GM12878 (cell line): ENCODE results near the gene ANGPTL2. TPM values are rescaled to one million over a fixed set of nuclear protein-coding genes. Genes with fewer than 3 reads are reported as not detected.

Experiments
- ATF2 ChIP-seq: IDR thresholded peaks from 2 replicates; pipeline ENCODE4 v1.6.1; 2012; ENCODE audit warnings: low read length, inconsistent platforms
- ATF7 ChIP-seq: fragments of 450-650 bp; IDR thresholded peaks from 2 replicates; pipeline ENCODE4 v1.6.1; 2016; ENCODE audit warnings: low read depth, mild to moderate bottlenecking
- CBFB ChIP-seq: IDR thresholded peaks from 2 replicates; pipeline ENCODE4 v1.6.1; 2016; ENCODE audit warnings: antibody characterized with exemption, low read depth
- CEBPB ChIP-seq, 2 experiments: fragments of 150-350 bp in 1 of 2; IDR thresholded peaks; 2 replicates each; pipeline ENCODE4 v1.6.1; 2012 to 2014; ENCODE audit warnings: low read depth in 2 of 2, low read length in 2 of 2, borderline replicate concordance in 1 of 2, inconsistent platforms in 1 of 2
- CHD4 ChIP-seq: fragments of 200-600 bp; sonication (generic); IDR thresholded peaks from 2 replicates; pipeline ENCODE4 v1.6.1; 2016; ENCODE audit warnings: mild to moderate bottlenecking
- CREM ChIP-seq: IDR thresholded peaks from 2 replicates; pipeline ENCODE4 v1.6.1; 2014; ENCODE audit warnings: antibody characterized with exemption, low read depth
- GABPA ChIP-seq: IDR thresholded peaks from 2 replicates; pipeline ENCODE4 v1.6.1; 2014; ENCODE audit warnings: antibody characterized with exemption, low read depth, mild to moderate bottlenecking, inconsistent platforms
- HDAC2 ChIP-seq: fragments of 200-600 bp; sonication (generic); IDR thresholded peaks from 2 replicates; pipeline ENCODE4 v1.6.1; 2017
- JUNB ChIP-seq: IDR thresholded peaks from 2 replicates; pipeline ENCODE4 v1.6.1; 2016; ENCODE audit warnings: antibody characterized with exemption, mild to moderate bottlenecking
- NBN ChIP-seq: fragments of 450-650 bp; IDR thresholded peaks from 2 replicates; pipeline ENCODE4 v1.6.1; 2016
- PAX8 ChIP-seq: fragments of 450-650 bp; IDR thresholded peaks from 2 replicates; pipeline ENCODE4 v1.6.1; 2017; ENCODE audit warnings: mild to moderate bottlenecking, moderate library complexity
- RAD21 ChIP-seq: IDR thresholded peaks from 2 replicates; pipeline ENCODE4 v1.6.1; 2011; ENCODE audit warnings: mild to moderate bottlenecking, low read depth, low read length, moderate library complexity; ENCODE audit not compliant: insufficient read depth
- SIX5 ChIP-seq: IDR thresholded peaks from 2 replicates; pipeline ENCODE4 v1.6.1; 2011; ENCODE audit warnings: mild to moderate bottlenecking, low read depth, low read length, moderate library complexity; ENCODE audit not compliant: severe bottlenecking
- SMAD5 ChIP-seq: IDR thresholded peaks from 2 replicates; pipeline ENCODE4 v1.6.1; 2016; ENCODE audit warnings: antibody characterized with exemption, low read depth
- STAT3 ChIP-seq: IDR thresholded peaks from 2 replicates; pipeline ENCODE4 v1.6.1; 2011; ENCODE audit warnings: low read depth, low read length, improper control_type of control experiment
- TAF1 ChIP-seq: IDR thresholded peaks from 2 replicates; pipeline ENCODE4 v1.6.1; 2011; ENCODE audit warnings: mild to moderate bottlenecking, low read depth, low read length, borderline replicate concordance
- TCF3 ChIP-seq: IDR thresholded peaks from 2 replicates; pipeline ENCODE4 v1.6.1; 2012; ENCODE audit warnings: low read depth, mild to moderate bottlenecking, low read length, borderline replicate concordance; ENCODE audit not compliant: insufficient read depth
- WRNIP1 ChIP-seq: IDR thresholded peaks from 2 replicates; pipeline ENCODE4 v1.6.1; 2011; ENCODE audit warnings: low read depth, low read length, improper control_type of control experiment, borderline replicate concordance
- ZNF592 ChIP-seq: fragments of 450-650 bp; IDR thresholded peaks from 2 replicates; pipeline ENCODE4 v1.6.1; 2017; ENCODE audit warnings: mild to moderate bottlenecking, moderate library complexity
- ZNF687 ChIP-seq: fragments of 450-650 bp; IDR thresholded peaks from 2 replicates; pipeline ENCODE4 v1.6.1; 2017; ENCODE audit warnings: mild to moderate bottlenecking, moderate library complexity
- ZSCAN29 ChIP-seq: fragments of 450-650 bp; IDR thresholded peaks from 2 replicates; pipeline ENCODE4 v1.6.1; 2017; ENCODE audit warnings: mild to moderate bottlenecking, moderate library complexity
- polyA plus RNA-seq, 11 experiments: library from polyadenylated mRNA; depleted of rRNA in 4 of 11; unstranded in 6 of 11; stranded (reverse) in 5 of 11; fragments of >200 nt; fragmentation: Nextera tagmentation in 4 of 11; fragmentation: Illumina TruSeq in 1 of 11; extraction: Ambion mirVana in 4 of 11; extraction: Trizol in 1 of 11; gene quantifications; 1 replicate in 1 of 11; 2 replicates in 10 of 11; pipeline versions ENCODE4 v1.2.1 to v1.2.3, GENCODE V29; 2011 to 2016; ENCODE audit warnings: inconsistent platforms in 2 of 11, missing spikeins in 2 of 11, low read depth in 1 of 11
- total RNA-seq, 4 experiments: library from RNA; depleted of rRNA in 3 of 4; stranded (reverse); fragments of >200 nt in 3 of 4; fragmentation: Illumina TruSeq in 1 of 4; extraction: Trizol in 1 of 4; gene quantifications; 2 replicates each; pipeline versions ENCODE4 v1.2.1 to v1.2.3, GENCODE V29; 2013 to 2021
- TF ChIP-seq, protein P1 (sequence below): IDR thresholded peaks from 2 replicates; pipeline ENCODE4 v1.6.1; 2011; ENCODE audit warnings: mild to moderate bottlenecking, low read depth, low read length, moderate library complexity; ENCODE audit not compliant: insufficient replicate concordance

Gene ANGPTL2
- total and polyA plus RNA-seq, 10 of the 15 experiments (the other 5 are each of a cell fraction or from before 2014, with no cell fraction given): 0.13 to 2.6 (median 0.82) TPM; not detected in 1

DNA sequence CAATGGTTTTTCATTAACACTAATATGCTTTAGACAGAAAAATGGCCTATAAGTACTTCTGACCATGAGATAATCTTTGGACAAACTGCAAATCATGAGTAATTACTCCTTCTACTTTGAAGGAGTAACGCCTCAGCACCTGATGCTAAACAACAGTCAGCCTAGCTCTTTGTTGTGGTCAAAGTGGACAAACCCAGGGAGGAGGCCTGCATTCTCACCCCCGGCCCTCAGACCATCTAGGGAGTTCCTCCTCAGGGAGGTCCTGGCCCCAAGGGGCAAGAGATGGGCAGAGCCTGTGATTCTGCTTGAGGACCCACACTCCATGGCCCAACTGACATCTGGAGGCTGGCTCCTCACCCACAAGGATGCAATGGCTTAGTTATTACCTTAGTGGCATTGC lies 48.2 kb upstream of the ANGPTL2 start (continued):
- TF ChIP-seq ZNF592 (no peak), CEBPB (IDR thresholded peaks at IDR 0.05; ENCODE audit: borderline replicate concordance in 1 of 2, low read depth in 2 of 2, low read length in 2 of 2) (no peak), STAT3 (no peak), ATF7 (peak; percentile 82), WRNIP1 (no peak), SMAD5 (no peak), NBN (0 out of 2 replicates have a peak, but pooled peaks have one; percentile 22), CHD4 (no peak), CREM (no peak), ATF2 (peak; percentile 60; the same call in 1 of the 2 replicates), TAF1 (no peak), GABPA (no peak), RAD21 (0 out of 2 replicates have a peak, but pooled peaks have one; percentile 0), PAX8 (no peak), HDAC2 (no peak), ZNF687 (peak; percentile 77), TCF3 (no peak), CBFB (0 out of 2 replicates have a peak, but pooled peaks have one; percentile 31), JUNB (no peak), ZSCAN29 (no peak), SIX5 (no peak)
- TF ChIP-seq, protein P1, sequence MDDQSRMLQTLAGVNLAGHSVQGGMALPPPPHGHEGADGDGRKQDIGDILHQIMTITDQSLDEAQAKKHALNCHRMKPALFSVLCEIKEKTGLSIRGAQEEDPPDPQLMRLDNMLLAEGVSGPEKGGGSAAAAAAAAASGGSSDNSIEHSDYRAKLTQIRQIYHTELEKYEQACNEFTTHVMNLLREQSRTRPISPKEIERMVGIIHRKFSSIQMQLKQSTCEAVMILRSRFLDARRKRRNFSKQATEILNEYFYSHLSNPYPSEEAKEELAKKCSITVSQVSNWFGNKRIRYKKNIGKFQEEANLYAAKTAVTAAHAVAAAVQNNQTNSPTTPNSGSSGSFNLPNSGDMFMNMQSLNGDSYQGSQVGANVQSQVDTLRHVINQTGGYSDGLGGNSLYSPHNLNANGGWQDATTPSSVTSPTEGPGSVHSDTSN: peak; percentile 3
